KMS-11 (cell line): ENCODE results near the gene DDX49.
A peak's percentile ranks its signal among the peaks of the same experiment; 100 is the strongest.

Experiments used
- H2AFZ ChIP-seq: fragments of 200-600 bp; sonication (generic); 2 replicates; pipeline ENCODE4 v1.6.1; 2016; ENCODE audit warnings: antibody characterized with exemption, mixed run types, low read depth
- H3K27ac ChIP-seq: fragments of 200-600 bp; sonication (generic); 2 replicates; pipeline ENCODE4 v1.6.1; 2016; ENCODE audit warnings: mild to moderate bottlenecking, mixed run types
- H3K27me3 ChIP-seq: fragments of 200-600 bp; sonication (generic); 2 replicates; pipeline ENCODE4 v1.6.1; 2017; ENCODE audit warnings: mild to moderate bottlenecking, low read depth, mixed run types, moderate library complexity; ENCODE audit not compliant: insufficient read depth
- H3K36me3 ChIP-seq: fragments of 200-600 bp; sonication (generic); 2 replicates; pipeline ENCODE4 v1.6.1; 2017; ENCODE audit warnings: mild to moderate bottlenecking, mixed run types; ENCODE audit not compliant: insufficient read depth
- H3K4me1 ChIP-seq: fragments of 200-600 bp; sonication (generic); 2 replicates; pipeline ENCODE4 v1.6.1; 2016; ENCODE audit warnings: mild to moderate bottlenecking, low read depth, mixed run types; ENCODE audit not compliant: poor library complexity, severe bottlenecking
- H3K4me2 ChIP-seq: fragments of 200-600 bp; sonication (generic); 2 replicates; pipeline ENCODE4 v1.7.0; 2016; ENCODE audit warnings: mild to moderate bottlenecking, mixed run types
- H3K4me3 ChIP-seq: fragments of 200-600 bp; sonication (generic); IDR thresholded peaks from 2 replicates; pipeline ENCODE4 v1.6.1; 2017; ENCODE audit warnings: low read depth, low read length, mixed read lengths; ENCODE audit not compliant: insufficient read depth
- H3K79me2 ChIP-seq: fragments of 200-600 bp; sonication (generic); 2 replicates; pipeline ENCODE4 v1.6.1; 2016; ENCODE audit warnings: low read depth, mixed run types; ENCODE audit not compliant: insufficient read depth
- H3K9ac ChIP-seq: fragments of 200-600 bp; sonication (generic); 2 replicates; pipeline ENCODE4 v1.6.1; 2016; ENCODE audit warnings: mild to moderate bottlenecking, mixed run types
- H4K20me1 ChIP-seq: fragments of 200-600 bp; sonication (generic); 2 replicates; pipeline ENCODE4 v1.6.1; 2016; ENCODE audit warnings: mild to moderate bottlenecking, mixed run types; ENCODE audit not compliant: insufficient read depth
- CTCF ChIP-seq: fragments of 200-600 bp; sonication (generic); conservative IDR thresholded peaks from 2 replicates; pipeline ENCODE4 v1.6.1; 2017; ENCODE audit warnings: low read depth, mild to moderate bottlenecking, antibody characterized with exemption, low read length, moderate library complexity, mixed read lengths

Gene DDX49

GRCh38 chr19:18919086-18919899 lies at the start of gene DDX49, which contains the start of gene COPE:
TSS of gene DDX49 (plus strand) at chr19:18919715. CDS start at chr19:18919742, 27 bp downstream.
TSS of gene COPE (minus strand) at chr19:18919387. CDS start at chr19:18919348, 39 bp downstream.
- Histone ChIP-seq H3K79me2 (peaks cover 69% of the 10 kb centered on the region), H3K27ac (peak within 1 kb of the TSS; percentile 89), H3K36me3 (peaks cover under 1% of the 10 kb centered on the region; the same call in 1 of the 2 replicates), H4K20me1 (no peaks in the 10 kb centered on the region), H2AFZ (peak within 1 kb of the TSS; percentile 63), H3K4me3 (peak within 1 kb of the TSS; percentile 36), H3K27me3 (no peaks in the 10 kb centered on the region), H3K9ac (peak within 1 kb of the TSS; percentile 97), H3K4me1 (peaks cover 30% of the 10 kb centered on the region), H3K4me2 (peak within 1 kb of the TSS; percentile 79)
- TF ChIP-seq CTCF = no peak

GRCh38 chr19:18869781-18870530 lies 49.6 kb upstream of the DDX49 start:
- Histone ChIP-seq H3K9ac (no peak overlapping the region), H3K4me1 (no peaks in the 10 kb centered on the region), H3K79me2 (no peaks in the 10 kb centered on the region), H3K4me3 (no peak overlapping the region), H4K20me1 (no peaks in the 10 kb centered on the region), H3K27me3 (no peaks in the 10 kb centered on the region), H3K36me3 (peaks cover 3% of the 10 kb centered on the region; the same call in 1 of the 2 replicates), H3K27ac (no peak overlapping the region), H3K4me2 (no peak overlapping the region), H2AFZ (no peak overlapping the region)
- TF ChIP-seq CTCF = no peak

- no peaks in the 10 kb centered on the region for H4K20me1 ChIP-seq
- H3K27ac ChIP-seq = no peak overlapping the region
Observed at GRCh38 chr19:18870531-18871172, 48.9 kb upstream of the DDX49 start.

More at GRCh38 chr19:18870531-18871172, 48.9 kb upstream of the DDX49 start:
- no peaks in the 10 kb centered on the region for H3K79me2 ChIP-seq
- H3K4me3 ChIP-seq = no peak overlapping the region
- no peaks in the 10 kb centered on the region for H3K4me1 ChIP-seq
- no peak for TF ChIP-seq CTCF
- H3K27me3 ChIP-seq = no peaks in the 10 kb centered on the region
- H2AFZ ChIP-seq = no peak overlapping the region
- no peak overlapping the region for H3K4me2 ChIP-seq
- H3K9ac ChIP-seq = no peak overlapping the region
- H3K36me3 ChIP-seq = peaks cover 3% of the 10 kb centered on the region; the same call in 1 of the 2 replicates
